HepG2 (cell line): ENCODE results near the gene RASSF4. TPM values are rescaled to one million over a fixed set of nuclear protein-coding genes. Genes with fewer than 3 reads are reported as not detected.
A peak's percentile ranks its signal among the peaks of the same experiment; 100 is the strongest.

Experiments
- CREB1 ChIP-seq, 2 experiments: fragments of 450-650 bp in 1 of 2; IDR thresholded peaks; 2 replicates each; pipeline ENCODE4 v1.6.1; 2016 to 2017; ENCODE audit warnings: control low read depth in 1 of 2, mild to moderate bottlenecking in 1 of 2, missing compliant biosample characterization in 1 of 2, missing genetic modification characterization in 1 of 2
- DNMT3B ChIP-seq: conservative IDR thresholded peaks from 2 replicates; pipeline ENCODE4 v1.6.1; 2016; ENCODE audit warnings: missing biosample characterization, control low read depth
- ERF ChIP-seq: IDR thresholded peaks from 2 replicates; pipeline ENCODE4 v1.6.1; 2018; ENCODE audit warnings: missing biosample characterization, missing genetic modification reagents
- FOXO4 ChIP-seq: sonication (generic); formaldehyde crosslinking; conservative IDR thresholded peaks from 2 replicates; pipeline ENCODE4 v1.8.1; 2023; ENCODE audit warnings: missing genetic modification reagents
- HNRNPH1 ChIP-seq: fragments of 200-400 bp; formaldehyde crosslinking; optimal IDR thresholded peaks from 2 replicates; pipeline ENCODE3; 2017; ENCODE audit warnings: mild to moderate bottlenecking, low read depth, low read length
- MEIS2 ChIP-seq: sonication (generic); formaldehyde crosslinking; IDR thresholded peaks from 2 replicates; pipeline ENCODE4 v1.9.0; 2021; ENCODE audit warnings: mild to moderate bottlenecking, missing genetic modification reagents
- RARA ChIP-seq: IDR thresholded peaks from 2 replicates; pipeline ENCODE4 v1.6.1; 2016; ENCODE audit warnings: missing genetic modification reagents, missing compliant biosample characterization
- RARG ChIP-seq: sonication (generic); formaldehyde crosslinking; IDR thresholded peaks from 2 replicates; pipeline ENCODE4 v1.4.0; 2020; ENCODE audit warnings: low read depth, mild to moderate bottlenecking, missing genetic modification reagents
- SIN3B ChIP-seq: fragments of 150-350 bp; IDR thresholded peaks from 2 replicates; pipeline ENCODE4 v1.6.1; 2014; ENCODE audit warnings: low read length
- ZBTB4 ChIP-seq: sonication (generic); formaldehyde crosslinking; IDR thresholded peaks from 2 replicates; pipeline ENCODE4 v1.4.0; 2020; ENCODE audit warnings: missing genetic modification reagents, mild to moderate bottlenecking, borderline replicate concordance
- ZKSCAN1 ChIP-seq: fragments of 150-350 bp; IDR thresholded peaks from 2 replicates; pipeline ENCODE4 v1.6.1; 2014; ENCODE audit warnings: low read length
- ZNF160 ChIP-seq: sonication (generic); formaldehyde crosslinking; IDR thresholded peaks from 2 replicates; pipeline ENCODE4 v1.8.0; 2022; ENCODE audit warnings: mild to moderate bottlenecking, inconsistent platforms, missing genetic modification reagents
- ZNF335 ChIP-seq: sonication (generic); formaldehyde crosslinking; IDR thresholded peaks from 2 replicates; pipeline ENCODE4 v1.4.0; 2020; ENCODE audit warnings: missing genetic modification reagents
- ZNF432 ChIP-seq: sonication (generic); formaldehyde crosslinking; IDR thresholded peaks from 2 replicates; pipeline ENCODE4 v1.5.0; 2020; ENCODE audit warnings: missing genetic modification reagents, mild to moderate bottlenecking, borderline replicate concordance
- ZNF574 ChIP-seq: sonication (generic); formaldehyde crosslinking; IDR thresholded peaks from 2 replicates; pipeline ENCODE4 v1.4.0; 2020; ENCODE audit warnings: missing genetic modification reagents
- polyA plus RNA-seq, 8 experiments: library from polyadenylated mRNA; depleted of rRNA in 3 of 8; stranded (reverse) in 7 of 8; unstranded in 1 of 8; fragments of >200 nt; fragmentation: Illumina TruSeq in 4 of 8; extraction: Trizol in 4 of 8; gene quantifications; 2 replicates each; pipeline versions ENCODE4 v1.2.1 to v1.2.3, GENCODE V29; 2011 to 2016; ENCODE audit warnings: low read depth in 4 of 8, missing spikeins in 1 of 8, mixed read lengths in 1 of 8; ENCODE audit not compliant: insufficient read depth in 1 of 8
- total RNA-seq, 5 experiments: library from RNA; depleted of rRNA; stranded (reverse); fragments of >200 nt; fragmentation: Illumina TruSeq; extraction: Trizol; gene quantifications; 2 replicates each; pipeline ENCODE4 v1.2.3, GENCODE V29; 2016; ENCODE audit warnings: low read depth in 1 of 5
- TF ChIP-seq, protein P1 (sequence below): sonication (generic); formaldehyde crosslinking; IDR thresholded peaks from 2 replicates; pipeline ENCODE4 v1.5.0; 2020; ENCODE audit warnings: mild to moderate bottlenecking, missing genetic modification reagents, borderline replicate concordance

Gene RASSF4
- total and polyA plus RNA-seq, 2 of the 13 experiments (the other 11 are each of a cell fraction or from before 2014, with no cell fraction given) = 34.0 to 51.7 TPM

DNA sequence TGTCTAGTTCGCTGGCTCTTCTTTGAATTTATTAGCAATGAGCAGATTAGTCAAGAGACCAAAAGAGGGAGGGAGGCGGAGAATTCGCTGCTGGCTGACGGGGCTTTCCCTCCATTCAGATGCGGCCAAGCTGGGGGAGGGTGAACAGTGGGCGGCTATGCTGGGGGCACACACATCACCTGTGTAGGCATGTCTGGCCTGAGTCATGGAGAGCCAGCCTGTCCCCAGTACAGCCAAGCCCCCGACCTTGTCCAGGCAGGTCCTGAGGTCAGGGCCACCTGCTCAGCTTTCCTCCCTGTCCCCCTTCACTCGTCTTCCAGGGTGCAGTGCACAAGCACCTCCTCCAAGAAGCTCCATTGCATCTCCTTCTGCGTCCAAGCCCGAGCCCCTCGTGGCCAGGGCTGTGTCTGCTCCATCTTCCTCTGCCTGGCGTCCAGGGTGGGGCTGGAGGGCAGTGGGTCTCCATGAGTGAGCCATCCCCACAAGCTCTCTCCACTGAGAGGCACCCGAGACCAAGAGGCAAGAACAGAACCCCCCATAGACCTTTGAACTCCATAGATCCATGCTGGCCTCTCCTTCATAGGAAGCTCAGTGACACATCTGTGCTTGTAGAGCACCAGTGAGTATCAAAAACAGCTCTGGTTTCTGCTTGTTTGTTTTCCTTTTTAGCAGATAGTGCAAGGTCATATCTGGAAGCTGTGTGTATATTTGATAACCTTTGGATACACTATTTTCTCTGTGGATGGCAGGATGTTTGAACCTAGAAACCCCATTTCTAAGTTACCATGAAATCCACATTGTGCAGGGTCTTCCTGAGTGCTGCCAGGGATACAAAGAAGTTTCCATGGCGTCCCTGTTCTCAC, 20.9 kb downstream of the RASSF4 start (continued):
- no peak for TF ChIP-seq FOXO4
- peak; percentile 84; the same call in 1 of the 2 replicates for TF ChIP-seq MEIS2
- TF ChIP-seq ZNF432 (CRISPR knock-in tag) = no peak
- 0 out of 2 replicates have a peak, but pooled peaks have one; percentile 5 for TF ChIP-seq ZNF335
- peak; percentile 75; the same call in 1 of the 2 replicates for TF ChIP-seq ERF (CRISPR knock-in tag)
- TF ChIP-seq CREB1 (IDR thresholded peaks at IDR 0.05) = no peak
- no peak for TF ChIP-seq CREB1 (CRISPR knock-in tag; IDR thresholded peaks at IDR 0.05)
- no peak for TF ChIP-seq ZKSCAN1
- TF ChIP-seq, protein P1, sequence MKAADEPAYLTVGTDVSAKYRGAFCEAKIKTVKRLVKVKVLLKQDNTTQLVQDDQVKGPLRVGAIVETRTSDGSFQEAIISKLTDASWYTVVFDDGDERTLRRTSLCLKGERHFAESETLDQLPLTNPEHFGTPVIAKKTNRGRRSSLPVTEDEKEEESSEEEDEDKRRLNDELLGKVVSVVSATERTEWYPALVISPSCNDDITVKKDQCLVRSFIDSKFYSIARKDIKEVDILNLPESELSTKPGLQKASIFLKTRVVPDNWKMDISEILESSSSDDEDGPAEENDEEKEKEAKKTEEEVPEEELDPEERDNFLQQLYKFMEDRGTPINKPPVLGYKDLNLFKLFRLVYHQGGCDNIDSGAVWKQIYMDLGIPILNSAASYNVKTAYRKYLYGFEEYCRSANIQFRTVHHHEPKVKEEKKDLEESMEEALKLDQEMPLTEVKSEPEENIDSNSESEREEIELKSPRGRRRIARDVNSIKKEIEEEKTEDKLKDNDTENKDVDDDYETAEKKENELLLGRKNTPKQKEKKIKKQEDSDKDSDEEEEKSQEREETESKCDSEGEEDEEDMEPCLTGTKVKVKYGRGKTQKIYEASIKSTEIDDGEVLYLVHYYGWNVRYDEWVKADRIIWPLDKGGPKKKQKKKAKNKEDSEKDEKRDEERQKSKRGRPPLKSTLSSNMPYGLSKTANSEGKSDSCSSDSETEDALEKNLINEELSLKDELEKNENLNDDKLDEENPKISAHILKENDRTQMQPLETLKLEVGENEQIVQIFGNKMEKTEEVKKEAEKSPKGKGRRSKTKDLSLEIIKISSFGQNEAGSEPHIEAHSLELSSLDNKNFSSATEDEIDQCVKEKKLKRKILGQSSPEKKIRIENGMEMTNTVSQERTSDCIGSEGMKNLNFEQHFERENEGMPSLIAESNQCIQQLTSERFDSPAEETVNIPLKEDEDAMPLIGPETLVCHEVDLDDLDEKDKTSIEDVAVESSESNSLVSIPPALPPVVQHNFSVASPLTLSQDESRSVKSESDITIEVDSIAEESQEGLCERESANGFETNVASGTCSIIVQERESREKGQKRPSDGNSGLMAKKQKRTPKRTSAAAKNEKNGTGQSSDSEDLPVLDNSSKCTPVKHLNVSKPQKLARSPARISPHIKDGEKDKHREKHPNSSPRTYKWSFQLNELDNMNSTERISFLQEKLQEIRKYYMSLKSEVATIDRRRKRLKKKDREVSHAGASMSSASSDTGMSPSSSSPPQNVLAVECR (CRISPR knock-in tag) = peak; percentile 37; the same call in 1 of the 2 replicates
- TF ChIP-seq DNMT3B (CRISPR knock-in tag) = no peak
- no peak for TF ChIP-seq RARG (CRISPR knock-in tag)
- TF ChIP-seq ZNF160 = no peak
- TF ChIP-seq HNRNPH1 = no peak
- TF ChIP-seq ZBTB4 (CRISPR knock-in tag) = peak; percentile 67; the same call in 1 of the 2 replicates
- peak; percentile 42; the same call in 1 of the 2 replicates for TF ChIP-seq ZNF574 (CRISPR knock-in tag)
- TF ChIP-seq SIN3B = no peak
- peak; percentile 90 for TF ChIP-seq RARA (CRISPR knock-in tag)
